Measurements from ENCODE around the gene SAMD4A. TPM values are rescaled to one million over a fixed set of nuclear protein-coding genes. Genes with fewer than 3 reads are reported as not detected.
"Not testable (repeated sequence)": the region's sequence is repeated elsewhere in the genome, so short reads cannot be mapped to it uniquely, and the experiment has no call there.

Gene SAMD4A
- total RNA-seq, 1 donor from 2014 or later: 57.2 TPM

- DNase-seq: peak; percentile 73
Observed at GRCh38 chr14:54599966-54600716, 33.2 kb downstream of the SAMD4A start.

GRCh38 chr14:54600717-54601109, 33.8 kb downstream of the SAMD4A start:
- no peak for DNase-seq

- DNase-seq: peak; percentile 63
Observed at GRCh38 chr14:54603362-54603761, 36.4 kb downstream of the SAMD4A start.

GRCh38 chr14:54606178-54606577, 39.2 kb downstream of the SAMD4A start:
- no peak for DNase-seq

GRCh38 chr14:54606631-54607133, 39.8 kb downstream of the SAMD4A start:
- no peak for DNase-seq

GRCh38 chr14:54609576-54609975, 42.6 kb downstream of the SAMD4A start:
- no peak for DNase-seq

GRCh38 chr14:54610051-54610977, 43.4 kb downstream of the SAMD4A start:
- DNase-seq: no peak

- DNase-seq: no peak
Observed at GRCh38 chr14:54614296-54614695, 47.4 kb downstream of the SAMD4A start.

- no peak for DNase-seq
Observed at GRCh38 chr14:54617467-54617866, 50.5 kb downstream of the SAMD4A start.

- DNase-seq: no peak
Observed at GRCh38 chr14:54621686-54622085, 54.8 kb downstream of the SAMD4A start.

GRCh38 chr14:54622192-54622958, 55.4 kb downstream of the SAMD4A start:
- no peak for DNase-seq

GRCh38 chr14:54623279-54624004, 56.5 kb downstream of the SAMD4A start:
- peak; percentile 27 for DNase-seq

GRCh38 chr14:54624005-54624358, 57.1 kb downstream of the SAMD4A start:
- DNase-seq: not testable (repeated sequence)

- DNase-seq: peak; percentile 43
Observed at GRCh38 chr14:54625112-54625511, 58.2 kb downstream of the SAMD4A start.

- no peak for DNase-seq
Observed at GRCh38 chr14:54627219-54627539, 60.3 kb downstream of the SAMD4A start.

- DNase-seq: peak; percentile 81
Observed at GRCh38 chr14:54627540-54628363, 60.8 kb downstream of the SAMD4A start.

- DNase-seq: no peak
Observed at GRCh38 chr14:54629183-54629582, 62.3 kb downstream of the SAMD4A start.

- no peak for DNase-seq
Observed at GRCh38 chr14:54629635-54630360, 62.9 kb downstream of the SAMD4A start.

- DNase-seq: no peak
Observed at GRCh38 chr14:54631016-54631415, 64.1 kb downstream of the SAMD4A start.

GRCh38 chr14:54632452-54632851, 65.5 kb downstream of the SAMD4A start:
- no peak for DNase-seq

GRCh38 chr14:54633076-54633475, 66.1 kb downstream of the SAMD4A start:
- DNase-seq: no peak
